ENCODE data around the gene SFXN3.

Gene SFXN3

DNA sequence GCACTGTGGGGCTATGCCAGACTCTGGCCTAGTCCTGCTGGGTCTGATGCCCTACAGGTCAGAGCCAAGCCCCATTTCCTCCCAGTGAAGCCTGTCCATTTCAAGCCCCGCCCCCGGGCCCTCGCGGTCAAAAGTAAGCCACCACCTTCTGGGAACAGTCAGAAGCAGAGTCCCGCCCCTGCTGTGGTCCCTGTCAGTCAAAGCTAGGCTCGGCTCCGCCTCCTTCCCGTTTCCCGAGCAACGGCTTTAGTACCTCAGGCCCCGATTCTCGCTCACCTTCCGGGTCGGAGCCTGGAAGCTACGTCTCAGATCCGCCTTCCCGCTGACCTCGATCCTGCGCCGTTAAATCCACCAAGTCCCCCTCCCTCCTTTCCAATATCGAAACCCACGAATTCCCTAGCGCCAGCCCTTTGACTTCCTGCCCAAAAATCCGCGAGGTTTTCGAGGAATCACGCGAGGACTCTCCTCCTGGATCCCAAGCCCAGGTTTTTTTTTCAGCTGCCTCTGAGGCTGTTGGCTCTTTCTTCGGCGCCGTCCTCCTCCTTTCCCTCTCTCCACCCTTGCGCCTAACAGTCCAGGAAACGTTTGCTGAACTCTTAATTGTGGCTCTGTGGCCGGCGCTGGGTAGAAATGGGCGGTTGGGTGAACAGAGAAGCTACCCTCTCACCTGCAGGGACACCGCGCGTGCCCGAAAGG is 11.8 kb downstream of the SFXN3 start:
- no peaks in the 10 kb centered on the region for H3K9me3 ChIP-seq (ENCODE audit: control insufficient read depth, insufficient read depth, low read length)
- H3K27ac ChIP-seq (ENCODE audit: low read depth, low read length), result no peak overlapping the region
- no peaks in the 10 kb centered on the region for H3K9me2 ChIP-seq (replicated peaks; ENCODE audit: control insufficient read depth, low read length)
- H4K20me1 ChIP-seq (ENCODE audit: control insufficient read depth, insufficient read depth, low read depth, low read length), result no peaks in the 10 kb centered on the region
- H3K4me3 ChIP-seq (ENCODE audit: low read length), result peak overlapping the region; percentile 79
- TF ChIP-seq, protein P1, sequence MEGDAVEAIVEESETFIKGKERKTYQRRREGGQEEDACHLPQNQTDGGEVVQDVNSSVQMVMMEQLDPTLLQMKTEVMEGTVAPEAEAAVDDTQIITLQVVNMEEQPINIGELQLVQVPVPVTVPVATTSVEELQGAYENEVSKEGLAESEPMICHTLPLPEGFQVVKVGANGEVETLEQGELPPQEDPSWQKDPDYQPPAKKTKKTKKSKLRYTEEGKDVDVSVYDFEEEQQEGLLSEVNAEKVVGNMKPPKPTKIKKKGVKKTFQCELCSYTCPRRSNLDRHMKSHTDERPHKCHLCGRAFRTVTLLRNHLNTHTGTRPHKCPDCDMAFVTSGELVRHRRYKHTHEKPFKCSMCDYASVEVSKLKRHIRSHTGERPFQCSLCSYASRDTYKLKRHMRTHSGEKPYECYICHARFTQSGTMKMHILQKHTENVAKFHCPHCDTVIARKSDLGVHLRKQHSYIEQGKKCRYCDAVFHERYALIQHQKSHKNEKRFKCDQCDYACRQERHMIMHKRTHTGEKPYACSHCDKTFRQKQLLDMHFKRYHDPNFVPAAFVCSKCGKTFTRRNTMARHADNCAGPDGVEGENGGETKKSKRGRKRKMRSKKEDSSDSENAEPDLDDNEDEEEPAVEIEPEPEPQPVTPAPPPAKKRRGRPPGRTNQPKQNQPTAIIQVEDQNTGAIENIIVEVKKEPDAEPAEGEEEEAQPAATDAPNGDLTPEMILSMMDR (IDR thresholded peaks at IDR 0.05; ENCODE audit: low read depth, low read length, poor library complexity, severe bottlenecking), result no peak
- TF ChIP-seq EZH2phosphoT487 (IDR thresholded peaks at IDR 0.05; ENCODE audit: borderline replicate concordance, low read length), result no peak
- peaks cover 15% of the 10 kb centered on the region for H3K4me1 ChIP-seq (ENCODE audit: control insufficient read depth, low read length)
- H3F3A ChIP-seq (ENCODE audit: control insufficient read depth, insufficient read depth), result peaks cover 4% of the 10 kb centered on the region
- peaks cover 7% of the 10 kb centered on the region; the same call in 1 of the 2 replicates for H3K27me3 ChIP-seq (ENCODE audit: control insufficient read depth, low read length)
- H3K4me2 ChIP-seq (ENCODE audit: low read length), result peak overlapping the region; percentile 87
- no peaks in the 10 kb centered on the region for H3K79me2 ChIP-seq (ENCODE audit: control insufficient read depth, low read length)
- no peaks in the 10 kb centered on the region for H3K36me3 ChIP-seq (ENCODE audit: control insufficient read depth, low read length)

DNA sequence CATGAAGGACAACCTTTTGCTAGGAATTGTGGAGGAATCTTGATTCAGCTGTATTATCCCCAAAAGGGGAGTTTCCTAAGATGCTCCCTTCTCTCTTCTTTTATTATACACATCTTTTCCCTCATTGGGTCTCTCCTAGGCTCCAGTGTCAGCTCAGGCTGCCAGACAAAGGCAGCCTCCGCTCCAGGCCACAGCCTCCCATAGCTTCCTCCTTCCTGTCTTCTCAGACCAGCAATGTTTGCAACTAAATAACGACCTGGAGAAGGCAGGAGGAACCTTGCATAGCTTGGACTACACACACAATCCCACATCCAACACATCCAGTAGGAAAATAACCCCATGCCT is 12.3 kb downstream of the SFXN3 start:
- no peaks in the 10 kb centered on the region for H3K36me3 ChIP-seq (ENCODE audit: control insufficient read depth, low read length)
- H3K4me2 ChIP-seq (ENCODE audit: low read length), result peak overlapping the region; percentile 87
- H3K27me3 ChIP-seq (ENCODE audit: control insufficient read depth, low read length), result 0 out of 2 replicates have a peak, but pooled peaks cover 5% of the 10 kb centered on the region

GRCh38 chr10:101044117-101044516 is 13.1 kb downstream of the SFXN3 start:
- H3F3A ChIP-seq (ENCODE audit: control insufficient read depth, insufficient read depth), result peaks cover 4% of the 10 kb centered on the region
- no peaks in the 10 kb centered on the region for H3K9me2 ChIP-seq (replicated peaks; ENCODE audit: control insufficient read depth, low read length)
- no peaks in the 10 kb centered on the region for H3K9me3 ChIP-seq (ENCODE audit: control insufficient read depth, insufficient read depth, low read length)
- H3K27me3 ChIP-seq (ENCODE audit: control insufficient read depth, low read length), result 0 out of 2 replicates have a peak, but pooled peaks cover under 1% of the 10 kb centered on the region
- H3K27ac ChIP-seq (ENCODE audit: low read depth, low read length), result no peak overlapping the region
- no peaks in the 10 kb centered on the region for H3K36me3 ChIP-seq (ENCODE audit: control insufficient read depth, low read length)
- H4K20me1 ChIP-seq (ENCODE audit: control insufficient read depth, insufficient read depth, low read depth, low read length), result peaks cover under 1% of the 10 kb centered on the region; the same call in 1 of the 2 replicates
- no peak for TF ChIP-seq EZH2phosphoT487 (IDR thresholded peaks at IDR 0.05; ENCODE audit: borderline replicate concordance, low read length)
- TF ChIP-seq, protein P1 (IDR thresholded peaks at IDR 0.05; ENCODE audit: low read depth, low read length, poor library complexity, severe bottlenecking), result no peak
- H3K4me3 ChIP-seq (ENCODE audit: low read length), result no peak overlapping the region
- no peak overlapping the region for H3K4me2 ChIP-seq (ENCODE audit: low read length)
- peaks cover 21% of the 10 kb centered on the region for H3K4me1 ChIP-seq (ENCODE audit: control insufficient read depth, low read length)
- no peaks in the 10 kb centered on the region for H3K79me2 ChIP-seq (ENCODE audit: control insufficient read depth, low read length)

More for the DNA sequence above, 12.3 kb downstream of the SFXN3 start:
- H4K20me1 ChIP-seq (ENCODE audit: control insufficient read depth, insufficient read depth, low read depth, low read length), result no peaks in the 10 kb centered on the region
- no peak for TF ChIP-seq EZH2phosphoT487 (IDR thresholded peaks at IDR 0.05; ENCODE audit: borderline replicate concordance, low read length)
- TF ChIP-seq, protein P1 (IDR thresholded peaks at IDR 0.05; ENCODE audit: low read depth, low read length, poor library complexity, severe bottlenecking), result no peak
- H3K79me2 ChIP-seq (ENCODE audit: control insufficient read depth, low read length), result no peaks in the 10 kb centered on the region
- peaks cover 15% of the 10 kb centered on the region for H3K4me1 ChIP-seq (ENCODE audit: control insufficient read depth, low read length)
- H3F3A ChIP-seq (ENCODE audit: control insufficient read depth, insufficient read depth), result peaks cover 4% of the 10 kb centered on the region
- no peaks in the 10 kb centered on the region for H3K9me3 ChIP-seq (ENCODE audit: control insufficient read depth, insufficient read depth, low read length)
- H3K27ac ChIP-seq (ENCODE audit: low read depth, low read length), result no peak overlapping the region
- H3K4me3 ChIP-seq (ENCODE audit: low read length), result peak overlapping the region; percentile 79
- H3K9me2 ChIP-seq (replicated peaks; ENCODE audit: control insufficient read depth, low read length), result no peaks in the 10 kb centered on the region

Measured in DOHH2 (cell line).